ENCODE data around the gene CAV1.

DNA sequence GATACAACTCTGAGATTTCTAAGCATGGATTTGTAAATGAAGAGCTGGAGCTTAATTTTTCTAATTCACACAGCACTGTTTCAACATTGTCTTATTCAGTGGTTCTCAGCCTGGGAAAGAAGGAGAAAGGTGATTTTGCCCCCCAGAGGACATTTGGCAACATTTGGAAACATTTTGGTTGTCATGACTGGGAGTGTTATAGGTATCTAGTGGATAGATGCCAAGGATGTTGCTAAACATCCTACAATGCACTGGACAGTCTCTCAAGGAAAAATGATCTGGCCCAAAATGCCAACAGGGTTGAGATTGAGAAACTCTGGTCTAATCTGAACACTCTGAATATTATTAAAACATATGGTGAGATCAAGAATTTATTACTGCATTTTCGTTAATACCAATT lies 29.1 kb upstream of the CAV1 start:
- no peak for TF ChIP-seq TCF7 (IDR thresholded peaks at IDR 0.05; ENCODE audit: low read depth)
- TF ChIP-seq, protein P1, sequence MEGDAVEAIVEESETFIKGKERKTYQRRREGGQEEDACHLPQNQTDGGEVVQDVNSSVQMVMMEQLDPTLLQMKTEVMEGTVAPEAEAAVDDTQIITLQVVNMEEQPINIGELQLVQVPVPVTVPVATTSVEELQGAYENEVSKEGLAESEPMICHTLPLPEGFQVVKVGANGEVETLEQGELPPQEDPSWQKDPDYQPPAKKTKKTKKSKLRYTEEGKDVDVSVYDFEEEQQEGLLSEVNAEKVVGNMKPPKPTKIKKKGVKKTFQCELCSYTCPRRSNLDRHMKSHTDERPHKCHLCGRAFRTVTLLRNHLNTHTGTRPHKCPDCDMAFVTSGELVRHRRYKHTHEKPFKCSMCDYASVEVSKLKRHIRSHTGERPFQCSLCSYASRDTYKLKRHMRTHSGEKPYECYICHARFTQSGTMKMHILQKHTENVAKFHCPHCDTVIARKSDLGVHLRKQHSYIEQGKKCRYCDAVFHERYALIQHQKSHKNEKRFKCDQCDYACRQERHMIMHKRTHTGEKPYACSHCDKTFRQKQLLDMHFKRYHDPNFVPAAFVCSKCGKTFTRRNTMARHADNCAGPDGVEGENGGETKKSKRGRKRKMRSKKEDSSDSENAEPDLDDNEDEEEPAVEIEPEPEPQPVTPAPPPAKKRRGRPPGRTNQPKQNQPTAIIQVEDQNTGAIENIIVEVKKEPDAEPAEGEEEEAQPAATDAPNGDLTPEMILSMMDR (CRISPR knock-in tag; IDR thresholded peaks at IDR 0.05) = no peak
- TF ChIP-seq HDAC1 (CRISPR knock-in tag; IDR thresholded peaks at IDR 0.05) = no peak
- TF ChIP-seq ZNF569 (CRISPR knock-in tag; IDR thresholded peaks at IDR 0.05; ENCODE audit: borderline replicate concordance) = no peak
- no peak for TF ChIP-seq ZNF644 (CRISPR knock-in tag; IDR thresholded peaks at IDR 0.05; ENCODE audit: low read depth)
- no peak for TF ChIP-seq POLR2AphosphoS2 (IDR thresholded peaks at IDR 0.05; ENCODE audit: low read depth, low read length)
- TF ChIP-seq ZNF274 (CRISPR knock-in tag; IDR thresholded peaks at IDR 0.05) = no peak
- TF ChIP-seq MED8 (CRISPR knock-in tag; IDR thresholded peaks at IDR 0.05; ENCODE audit: insufficient replicate concordance) = no peak

Measured in HepG2 (cell line).